ENCODE measurements around the gene FAM9C.
"Not testable (repeated sequence)": the region's sequence is repeated elsewhere in the genome, so short reads cannot be mapped to it uniquely, and the experiment has no call there.

The FAM9C gene

GRCh38 chrX:13076176-13076961, 31.9 kb upstream of the FAM9C start:
- no peak for DNase-seq

- no peak for DNase-seq
Measured at GRCh38 chrX:13074297-13075262, 30.2 kb upstream of the FAM9C start.

GRCh38 chrX:13069771-13070416, 25.5 kb upstream of the FAM9C start:
- peak; percentile 19 for DNase-seq

- no peak for DNase-seq
Measured at GRCh38 chrX:13068651-13069050, 24.2 kb upstream of the FAM9C start.

GRCh38 chrX:13067773-13068172, 23.4 kb upstream of the FAM9C start:
- DNase-seq: no peak

- no peak for DNase-seq
Measured at GRCh38 chrX:13066391-13066790, 22.0 kb upstream of the FAM9C start.

- peak; percentile 89 for DNase-seq
Measured at GRCh38 chrX:13064599-13065143, 20.3 kb upstream of the FAM9C start.

GRCh38 chrX:13063124-13063523, 18.7 kb upstream of the FAM9C start:
- DNase-seq: not testable (repeated sequence)

GRCh38 chrX:13062331-13062730, 17.9 kb upstream of the FAM9C start:
- not testable (repeated sequence) for DNase-seq

GRCh38 chrX:13061215-13061708, 16.8 kb upstream of the FAM9C start:
- DNase-seq: not testable (repeated sequence)

- peak; percentile 40 for DNase-seq
Measured at GRCh38 chrX:13059637-13060499, 15.4 kb upstream of the FAM9C start.

- DNase-seq: no peak
Measured at GRCh38 chrX:13055486-13055885, 11.1 kb upstream of the FAM9C start.

GRCh38 chrX:13053171-13053570, 8.8 kb upstream of the FAM9C start:
- DNase-seq: no peak

- DNase-seq: no peak
Measured at GRCh38 chrX:13051529-13052172, 7.2 kb upstream of the FAM9C start.

- DNase-seq: no peak
Measured at GRCh38 chrX:13051167-13051528, 6.7 kb upstream of the FAM9C start.

GRCh38 chrX:13050151-13050550, 5.7 kb upstream of the FAM9C start:
- no peak for DNase-seq

- DNase-seq: peak; percentile 49
Measured at GRCh38 chrX:13048280-13048679, 3.9 kb upstream of the FAM9C start.

GRCh38 chrX:13047759-13048158, 3.3 kb upstream of the FAM9C start:
- DNase-seq: no peak

GRCh38 chrX:13046141-13046855, 1.9 kb upstream of the FAM9C start:
- peak; percentile 28 for DNase-seq

- no peak for DNase-seq
Measured at GRCh38 chrX:13043938-13044337, 482 bp downstream of the FAM9C start.

Data from fibroblast of skin of scalp (primary cell).